ENCODE measurements around the gene TMEM19. TPM values are rescaled to one million over a fixed set of nuclear protein-coding genes. Genes with fewer than 3 reads are reported as not detected.

Gene TMEM19
- total RNA-seq, 4 donors from 2014 or later, result 10.6 to 35.9 (median 20.1) TPM

DNA sequence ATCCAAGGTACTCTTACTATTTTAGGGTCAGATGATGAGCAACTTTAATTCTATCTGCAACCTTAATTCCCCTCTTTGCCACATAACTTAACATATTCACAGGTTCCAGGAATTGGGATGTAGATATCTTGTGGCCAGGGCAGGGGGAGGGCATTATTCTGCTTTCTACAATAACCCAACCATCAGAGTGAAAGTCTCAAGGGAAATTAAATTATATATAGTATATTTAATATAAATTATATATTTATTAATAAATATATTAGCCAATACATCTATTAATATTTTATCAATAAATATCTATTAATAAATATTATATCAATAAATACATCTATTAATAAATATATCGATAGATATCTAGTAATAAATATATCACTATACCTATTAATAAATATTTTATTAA lies 57.1 kb downstream of the TMEM19 start:
- TF ChIP-seq, protein P1, sequence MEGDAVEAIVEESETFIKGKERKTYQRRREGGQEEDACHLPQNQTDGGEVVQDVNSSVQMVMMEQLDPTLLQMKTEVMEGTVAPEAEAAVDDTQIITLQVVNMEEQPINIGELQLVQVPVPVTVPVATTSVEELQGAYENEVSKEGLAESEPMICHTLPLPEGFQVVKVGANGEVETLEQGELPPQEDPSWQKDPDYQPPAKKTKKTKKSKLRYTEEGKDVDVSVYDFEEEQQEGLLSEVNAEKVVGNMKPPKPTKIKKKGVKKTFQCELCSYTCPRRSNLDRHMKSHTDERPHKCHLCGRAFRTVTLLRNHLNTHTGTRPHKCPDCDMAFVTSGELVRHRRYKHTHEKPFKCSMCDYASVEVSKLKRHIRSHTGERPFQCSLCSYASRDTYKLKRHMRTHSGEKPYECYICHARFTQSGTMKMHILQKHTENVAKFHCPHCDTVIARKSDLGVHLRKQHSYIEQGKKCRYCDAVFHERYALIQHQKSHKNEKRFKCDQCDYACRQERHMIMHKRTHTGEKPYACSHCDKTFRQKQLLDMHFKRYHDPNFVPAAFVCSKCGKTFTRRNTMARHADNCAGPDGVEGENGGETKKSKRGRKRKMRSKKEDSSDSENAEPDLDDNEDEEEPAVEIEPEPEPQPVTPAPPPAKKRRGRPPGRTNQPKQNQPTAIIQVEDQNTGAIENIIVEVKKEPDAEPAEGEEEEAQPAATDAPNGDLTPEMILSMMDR (IDR thresholded peaks at IDR 0.05), result no peak
- TF ChIP-seq POLR2A (IDR thresholded peaks at IDR 0.05), result no peak
- H3K27ac ChIP-seq, result no peak overlapping the region
- intact Hi-C loops (cut with DNase I; ENCODE audit: low total_unique reads), result no loop called here
- H3K4me1 ChIP-seq, result no peaks in the 10 kb centered on the region
- no peak overlapping the region for H3K4me3 ChIP-seq
- no peaks in the 10 kb centered on the region for H3K36me3 ChIP-seq
- DNase-seq, result no peak
- no peaks in the 10 kb centered on the region for H3K27me3 ChIP-seq
- H3K9me3 ChIP-seq, result no peaks in the 10 kb centered on the region

DNA sequence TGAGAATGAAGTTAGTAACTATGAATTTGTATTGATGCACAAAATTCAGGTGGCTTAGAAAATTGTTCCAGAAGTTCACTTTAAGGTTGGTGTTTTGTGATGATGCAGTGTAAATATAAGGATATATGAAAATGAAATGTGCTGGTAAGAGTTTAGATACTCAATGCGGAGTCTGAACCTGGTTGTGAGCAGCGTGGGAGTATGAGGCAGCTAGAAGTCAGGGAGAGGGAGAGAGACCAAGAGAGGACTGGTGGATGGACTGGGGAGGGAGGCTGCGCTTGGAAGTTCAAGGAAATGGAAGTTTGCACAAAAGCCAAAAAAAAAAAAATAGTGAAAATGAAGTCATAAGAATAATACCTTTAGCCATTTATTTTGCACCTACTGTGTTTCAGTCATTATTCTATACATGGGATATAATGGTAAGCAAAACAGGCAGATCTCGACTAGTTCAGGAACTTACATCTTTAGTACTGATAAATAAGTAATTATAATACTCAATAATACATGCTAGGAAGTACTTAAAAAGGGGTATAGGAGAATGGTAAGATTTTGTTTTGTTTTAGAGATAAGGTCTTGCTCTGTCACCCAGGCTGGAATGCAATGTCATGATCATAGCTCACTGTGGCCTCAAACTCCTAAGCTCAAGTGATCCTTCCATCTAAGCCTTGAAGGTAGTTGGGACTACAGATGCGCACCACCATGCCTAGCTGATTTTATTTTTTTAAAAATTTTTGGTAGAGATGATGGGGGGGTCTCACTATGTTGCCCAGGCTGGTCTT lies 58.8 kb downstream of the TMEM19 start:
- H3K9me3 ChIP-seq, result no peaks in the 10 kb centered on the region
- TF ChIP-seq POLR2A (IDR thresholded peaks at IDR 0.05), result no peak
- TF ChIP-seq, protein P1 (IDR thresholded peaks at IDR 0.05), result no peak
- H3K27me3 ChIP-seq, result no peaks in the 10 kb centered on the region
- intact Hi-C loops (cut with DNase I; ENCODE audit: low total_unique reads), result no loop called here
- H3K27ac ChIP-seq, result no peak overlapping the region
- DNase-seq, result no peak
- no peaks in the 10 kb centered on the region for H3K4me1 ChIP-seq
- H3K36me3 ChIP-seq, result no peaks in the 10 kb centered on the region
- H3K4me3 ChIP-seq, result no peak overlapping the region

DNA sequence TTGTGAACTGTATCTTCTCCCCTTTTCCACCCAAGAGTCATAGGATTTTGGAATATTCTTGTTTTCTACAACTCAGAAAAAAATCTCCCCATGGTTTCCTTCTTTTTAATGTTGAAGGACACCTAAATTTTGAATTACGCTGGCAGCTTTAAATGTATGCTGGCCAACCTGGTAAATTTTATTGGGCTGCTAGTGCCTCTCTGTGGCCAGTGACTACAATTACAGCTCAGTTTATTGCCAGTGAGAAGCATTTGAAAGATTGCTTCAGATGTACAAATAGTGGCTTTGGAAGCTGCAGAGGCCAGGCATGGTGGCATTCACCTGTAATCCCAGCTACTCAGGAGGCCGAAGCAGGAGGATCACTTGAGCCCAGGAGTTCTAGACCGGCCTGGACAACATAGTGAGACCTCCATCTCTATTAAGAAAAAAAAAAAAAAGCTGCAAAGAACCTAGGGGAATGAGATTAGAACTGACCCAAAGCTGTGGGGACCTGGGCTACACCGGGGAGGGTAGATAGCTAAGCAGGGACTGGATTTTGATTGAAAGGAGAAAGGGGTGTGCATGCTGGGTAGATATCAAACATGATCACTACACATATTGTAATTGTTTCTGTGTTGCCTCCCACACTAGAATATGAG lies 61.2 kb downstream of the TMEM19 start:
- Histone ChIP-seq H3K36me3 (no peaks in the 10 kb centered on the region), H3K4me1 (no peaks in the 10 kb centered on the region), H3K27me3 (no peaks in the 10 kb centered on the region), H3K4me3 (no peak overlapping the region), H3K9me3 (no peaks in the 10 kb centered on the region), H3K27ac (no peak overlapping the region)
- no peak for TF ChIP-seq POLR2A (IDR thresholded peaks at IDR 0.05)
- TF ChIP-seq, protein P1 (IDR thresholded peaks at IDR 0.05), result peak; percentile 56 to 82 (median 73)
- intact Hi-C loops (cut with DNase I; ENCODE audit: low total_unique reads), result no loop called here
- DNase-seq, result peak; percentile 21 to 23

DNA sequence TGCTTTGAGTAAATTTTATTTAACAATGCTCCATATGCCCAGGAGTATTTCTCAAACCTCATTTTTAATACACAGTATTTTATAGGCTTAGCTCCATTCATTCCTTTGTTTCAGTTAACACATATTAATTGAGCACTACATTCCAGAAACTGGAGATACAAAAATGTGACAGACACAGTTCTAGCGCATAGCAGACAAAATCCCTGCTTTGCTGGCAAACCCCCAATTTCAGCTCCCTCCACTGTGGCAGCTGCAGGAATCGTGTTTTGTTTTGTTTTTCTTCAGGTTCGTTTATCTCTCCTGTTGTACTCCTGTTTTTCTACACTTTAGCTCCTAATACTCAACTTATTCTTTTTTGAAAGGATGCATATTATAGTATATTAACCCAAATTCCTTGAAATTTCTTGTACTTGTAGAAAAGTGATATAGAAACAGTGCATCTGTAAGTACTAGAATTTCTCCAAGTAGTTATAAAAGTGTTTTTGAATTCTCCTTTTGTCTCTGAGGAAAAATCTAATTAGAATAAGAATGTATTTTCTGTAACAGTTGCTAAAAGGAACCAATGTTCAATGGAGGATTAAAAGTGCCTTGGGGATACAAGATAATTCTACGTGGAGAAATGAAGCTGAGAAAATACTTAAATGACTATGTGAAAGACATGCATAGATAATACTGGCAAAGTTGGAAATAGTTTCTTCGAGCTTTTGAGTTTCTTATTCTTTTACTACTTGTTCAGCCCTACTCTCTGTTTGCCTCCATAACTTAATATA lies 62.4 kb downstream of the TMEM19 start:
- Histone ChIP-seq H3K27ac (no peak overlapping the region), H3K4me1 (no peaks in the 10 kb centered on the region), H3K27me3 (no peaks in the 10 kb centered on the region), H3K36me3 (no peaks in the 10 kb centered on the region), H3K9me3 (no peaks in the 10 kb centered on the region), H3K4me3 (no peak overlapping the region)
- intact Hi-C loops (cut with DNase I; ENCODE audit: low total_unique reads), result no loop called here
- DNase-seq, result no peak
- TF ChIP-seq, protein P1 (IDR thresholded peaks at IDR 0.05), result no peak
- TF ChIP-seq POLR2A (IDR thresholded peaks at IDR 0.05), result no peak
